Fibroblast of skin of right biceps (primary cell): ENCODE measurements around the gene EFR3B.
"Not testable (repeated sequence)": the region's sequence is repeated elsewhere in the genome, so short reads cannot be mapped to it uniquely, and the experiment has no call there.

Experiments used
- DNase-seq: peaks from one replicate; pipeline ENCODE4 v3.0.0-alpha.2; 2013

The EFR3B gene

GRCh38 chr2:25112113-25112512 lies 70.2 kb downstream of the EFR3B start:
- DNase-seq, result no peak

- DNase-seq, result no peak
Measured at GRCh38 chr2:25115249-25115883, 73.5 kb downstream of the EFR3B start.

GRCh38 chr2:25115902-25116301 lies 74.0 kb downstream of the EFR3B start:
- peak; percentile 55 for DNase-seq

GRCh38 chr2:25116956-25117355 lies 75.1 kb downstream of the EFR3B start:
- DNase-seq, result no peak

GRCh38 chr2:25119263-25119662 lies 77.4 kb downstream of the EFR3B start:
- DNase-seq, result no peak

GRCh38 chr2:25122367-25122766 lies 80.5 kb downstream of the EFR3B start:
- DNase-seq, result no peak

- DNase-seq, result no peak
Measured at GRCh38 chr2:25123682-25124081, 81.8 kb downstream of the EFR3B start.

GRCh38 chr2:25125189-25125588 lies 83.3 kb downstream of the EFR3B start:
- no peak for DNase-seq

- DNase-seq, result no peak
Measured at GRCh38 chr2:25125976-25126375, 84.1 kb downstream of the EFR3B start.

- not testable (repeated sequence) for DNase-seq
Measured at GRCh38 chr2:25127071-25127470, 85.2 kb downstream of the EFR3B start.

GRCh38 chr2:25127646-25128045 lies 85.8 kb downstream of the EFR3B start:
- peak; percentile 42 for DNase-seq

- no peak for DNase-seq
Measured at GRCh38 chr2:25129901-25130520, 88.1 kb downstream of the EFR3B start.

- DNase-seq, result no peak
Measured at GRCh38 chr2:25131253-25131566, 89.3 kb downstream of the EFR3B start.

GRCh38 chr2:25131567-25132298 lies 89.9 kb downstream of the EFR3B start:
- DNase-seq, result no peak

GRCh38 chr2:25132299-25132635 lies 90.4 kb downstream of the EFR3B start:
- no peak for DNase-seq

- no peak for DNase-seq
Measured at GRCh38 chr2:25132693-25133092, 90.8 kb downstream of the EFR3B start.

GRCh38 chr2:25140535-25140934 lies 98.7 kb downstream of the EFR3B start:
- not testable (repeated sequence) for DNase-seq

- no peak for DNase-seq
Measured at GRCh38 chr2:25141120-25141519, 99.2 kb downstream of the EFR3B start.

GRCh38 chr2:25145803-25146202 lies 103.9 kb downstream of the EFR3B start:
- no peak for DNase-seq

GRCh38 chr2:25146896-25147295 lies 105.0 kb downstream of the EFR3B start:
- no peak for DNase-seq

- DNase-seq, result no peak
Measured at GRCh38 chr2:25149646-25150045, 107.8 kb downstream of the EFR3B start.

- not testable (repeated sequence) for DNase-seq
Measured at GRCh38 chr2:25150993-25151392, 109.1 kb downstream of the EFR3B start.

- DNase-seq, result no peak
Measured at GRCh38 chr2:25151718-25152117, 109.8 kb downstream of the EFR3B start.

GRCh38 chr2:25155401-25155800 lies 113.5 kb downstream of the EFR3B start:
- no peak for DNase-seq
